Measurements from ENCODE around the gene TMEM17. TPM values are rescaled to one million over a fixed set of nuclear protein-coding genes. Genes with fewer than 3 reads are reported as not detected.
"Not testable (repeated sequence)": the region's sequence is repeated elsewhere in the genome, so short reads cannot be mapped to it uniquely, and the experiment has no call there.

Gene TMEM17
- total RNA-seq, 2 experiments from 2014 or later: 0.21 TPM; not detected in 1

- H3K9me3 Mint-ChIP-seq: peaks cover 5% of the 10 kb centered on the region
- no peak overlapping the region for H3K27ac Mint-ChIP-seq
- CTCF ChIA-PET: no interaction called here
- DNase-seq: no peak
- H3K36me3 Mint-ChIP-seq (ENCODE audit: low read depth): no peaks in the 10 kb centered on the region
- peaks cover 14% of the 10 kb centered on the region for H3K27me3 Mint-ChIP-seq (ENCODE audit: low read depth)
- H3K4me1 Mint-ChIP-seq (ENCODE audit: low read depth): no peaks in the 10 kb centered on the region
- no peak overlapping the region for H3K4me3 Mint-ChIP-seq
- intact Hi-C loops (cut with micrococcal nuclease): no loop called here
Measured at GRCh38 chr2:62531594-62531993, 25.6 kb upstream of the TMEM17 start.

GRCh38 chr2:62529758-62530157, 23.8 kb upstream of the TMEM17 start:
- no peak for DNase-seq
- peaks cover 5% of the 10 kb centered on the region for H3K9me3 Mint-ChIP-seq
- intact Hi-C loops (cut with micrococcal nuclease): no loop called here
- no peak overlapping the region for H3K27ac Mint-ChIP-seq
- H3K36me3 Mint-ChIP-seq (ENCODE audit: low read depth): no peaks in the 10 kb centered on the region
- H3K4me3 Mint-ChIP-seq: no peak overlapping the region
- H3K27me3 Mint-ChIP-seq (ENCODE audit: low read depth): peaks cover 9% of the 10 kb centered on the region
- H3K4me1 Mint-ChIP-seq (ENCODE audit: low read depth): no peaks in the 10 kb centered on the region
- CTCF ChIA-PET: no interaction called here

- no peak overlapping the region for H3K27ac Mint-ChIP-seq
- H3K4me1 Mint-ChIP-seq (ENCODE audit: low read depth): no peaks in the 10 kb centered on the region
- H3K9me3 Mint-ChIP-seq: no peaks in the 10 kb centered on the region
- H3K27me3 Mint-ChIP-seq (ENCODE audit: low read depth): peaks cover 18% of the 10 kb centered on the region
- CTCF ChIA-PET: interaction anchor here (1.1 kb wide), 1 partner anchor 71 kb away, joined by 4 read pairs; no protein-coding TSS in a partner anchor
- intact Hi-C loops (cut with micrococcal nuclease): no loop called here
- H3K36me3 Mint-ChIP-seq (ENCODE audit: low read depth): no peaks in the 10 kb centered on the region
- no peak for DNase-seq
- no peak overlapping the region for H3K4me3 Mint-ChIP-seq
Measured at GRCh38 chr2:62527478-62528210, 21.6 kb upstream of the TMEM17 start.

GRCh38 chr2:62526531-62527381, 20.8 kb upstream of the TMEM17 start:
- H3K36me3 Mint-ChIP-seq (ENCODE audit: low read depth): no peaks in the 10 kb centered on the region
- CTCF ChIA-PET: interaction anchor here (1.1 kb wide), 1 partner anchor 70 kb away, joined by 4 read pairs; no protein-coding TSS in a partner anchor
- peaks cover 17% of the 10 kb centered on the region for H3K27me3 Mint-ChIP-seq (ENCODE audit: low read depth)
- no peaks in the 10 kb centered on the region for H3K4me1 Mint-ChIP-seq (ENCODE audit: low read depth)
- H3K4me3 Mint-ChIP-seq: no peak overlapping the region
- intact Hi-C loops (cut with micrococcal nuclease): no loop called here
- H3K9me3 Mint-ChIP-seq: no peaks in the 10 kb centered on the region
- no peak for DNase-seq
- no peak overlapping the region for H3K27ac Mint-ChIP-seq

GRCh38 chr2:62525549-62526269, 19.7 kb upstream of the TMEM17 start:
- CTCF ChIA-PET: no interaction called here
- H3K9me3 Mint-ChIP-seq: no peaks in the 10 kb centered on the region
- H3K4me1 Mint-ChIP-seq (ENCODE audit: low read depth): no peaks in the 10 kb centered on the region
- DNase-seq: no peak
- H3K36me3 Mint-ChIP-seq (ENCODE audit: low read depth): no peaks in the 10 kb centered on the region
- peaks cover 17% of the 10 kb centered on the region for H3K27me3 Mint-ChIP-seq (ENCODE audit: low read depth)
- no peak overlapping the region for H3K27ac Mint-ChIP-seq
- no peak overlapping the region for H3K4me3 Mint-ChIP-seq
- intact Hi-C loops (cut with micrococcal nuclease): no loop called here

- CTCF ChIA-PET: no interaction called here
- intact Hi-C loops (cut with micrococcal nuclease): no loop called here
- no peaks in the 10 kb centered on the region for H3K4me1 Mint-ChIP-seq (ENCODE audit: low read depth)
- no peaks in the 10 kb centered on the region for H3K36me3 Mint-ChIP-seq (ENCODE audit: low read depth)
- DNase-seq: no peak
- H3K9me3 Mint-ChIP-seq: no peaks in the 10 kb centered on the region
- no peak overlapping the region for H3K27ac Mint-ChIP-seq
- H3K27me3 Mint-ChIP-seq (ENCODE audit: low read depth): peaks cover 19% of the 10 kb centered on the region
- no peak overlapping the region for H3K4me3 Mint-ChIP-seq
Measured at GRCh38 chr2:62524293-62524941, 18.4 kb upstream of the TMEM17 start.

GRCh38 chr2:62521061-62521460, 15.1 kb upstream of the TMEM17 start:
- H3K4me1 Mint-ChIP-seq (ENCODE audit: low read depth); H3K27ac Mint-ChIP-seq; DNase-seq; H3K4me3 Mint-ChIP-seq; intact Hi-C loops (cut with micrococcal nuclease); CTCF ChIA-PET; H3K9me3 Mint-ChIP-seq; H3K36me3 Mint-ChIP-seq (ENCODE audit: low read depth): not testable (repeated sequence)
- peaks cover 17% of the 10 kb centered on the region for H3K27me3 Mint-ChIP-seq (ENCODE audit: low read depth)

- Mint-ChIP-seq H3K4me1 (ENCODE audit: low read depth) (no peaks in the 10 kb centered on the region), H3K27ac (no peak overlapping the region), H3K9me3 (no peaks in the 10 kb centered on the region), H3K36me3 (ENCODE audit: low read depth) (no peaks in the 10 kb centered on the region), H3K4me3 (no peak overlapping the region), H3K27me3 (ENCODE audit: low read depth) (peaks cover 22% of the 10 kb centered on the region)
- intact Hi-C loops (cut with micrococcal nuclease): no loop called here
- no peak for DNase-seq
- CTCF ChIA-PET: no interaction called here
Measured at GRCh38 chr2:62512384-62512783, 6.4 kb upstream of the TMEM17 start.

GRCh38 chr2:62511636-62512035, 5.6 kb upstream of the TMEM17 start:
- intact Hi-C loops (cut with micrococcal nuclease): no loop called here
- H3K4me1 Mint-ChIP-seq (ENCODE audit: low read depth): peaks cover under 1% of the 10 kb centered on the region
- CTCF ChIA-PET: no interaction called here
- H3K27ac Mint-ChIP-seq: no peak overlapping the region
- no peak for DNase-seq
- H3K9me3 Mint-ChIP-seq: no peaks in the 10 kb centered on the region
- H3K27me3 Mint-ChIP-seq (ENCODE audit: low read depth): peaks cover 22% of the 10 kb centered on the region
- no peaks in the 10 kb centered on the region for H3K36me3 Mint-ChIP-seq (ENCODE audit: low read depth)
- no peak overlapping the region for H3K4me3 Mint-ChIP-seq

- CTCF ChIA-PET: no interaction called here
- intact Hi-C loops (cut with micrococcal nuclease): loop anchor here (5.0 kb wide), 2 partner anchors 201 to 546 kb away; partner anchors contain the start of genes EHBP1 and OTX1
Measured at GRCh38 chr2:62506421-62506750, 391 bp upstream of the TMEM17 start.

GRCh38 chr2:62505109-62505749, 766 bp downstream of the TMEM17 start:
- Mint-ChIP-seq H3K9me3 (no peaks in the 10 kb centered on the region), H3K4me3 (peak overlapping the region; percentile 72), H3K36me3 (ENCODE audit: low read depth) (no peaks in the 10 kb centered on the region), H3K27ac (no peak overlapping the region), H3K27me3 (ENCODE audit: low read depth) (peaks cover 24% of the 10 kb centered on the region), H3K4me1 (ENCODE audit: low read depth) (peaks cover 7% of the 10 kb centered on the region)
- CTCF ChIA-PET: no interaction called here
- intact Hi-C loops (cut with micrococcal nuclease): loop anchor here (5.0 kb wide), 2 partner anchors 202 to 547 kb away; partner anchors contain the start of genes EHBP1 and OTX1
- peak; percentile 5 for DNase-seq

More at GRCh38 chr2:62506421-62506750, 391 bp upstream of the TMEM17 start:
- Mint-ChIP-seq H3K9me3 (no peaks in the 10 kb centered on the region), H3K36me3 (ENCODE audit: low read depth) (no peaks in the 10 kb centered on the region), H3K27me3 (ENCODE audit: low read depth) (peaks cover 24% of the 10 kb centered on the region), H3K27ac (no peak overlapping the region), H3K4me1 (ENCODE audit: low read depth) (peaks cover 7% of the 10 kb centered on the region), H3K4me3 (peak overlapping the region; percentile 72)
- DNase-seq: no peak

Measured in activated naive CD4-positive, alpha-beta T cell treated with anti-CD3 and anti-CD28 coated beads for 36 hours (primary cell).